ENCODE measurements around the gene FSD2. TPM values are rescaled to one million over a fixed set of nuclear protein-coding genes. Genes with fewer than 3 reads are reported as not detected.

FSD2 gene
- total RNA-seq, 1 experiment from 2014 or later = not detected

DNA sequence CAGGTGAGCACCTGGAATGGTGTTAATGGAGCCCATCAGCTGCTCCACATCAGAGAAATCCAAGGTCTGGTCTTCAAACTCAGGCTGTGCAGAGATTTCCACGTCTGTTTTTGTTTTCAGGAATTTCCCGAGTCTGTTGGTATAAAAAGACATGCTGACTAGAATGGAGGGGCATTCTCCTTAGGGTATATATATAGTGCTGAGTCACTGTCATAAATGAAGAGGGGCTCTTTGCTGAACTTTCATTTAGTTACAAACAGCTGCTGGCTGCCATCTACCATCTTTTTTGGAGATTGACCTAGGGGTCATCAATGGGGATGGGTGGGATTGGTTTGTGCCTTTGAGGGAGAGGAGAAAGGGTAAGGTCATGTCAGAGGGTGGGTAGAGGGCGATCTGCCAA lies 27.1 kb downstream of the FSD2 start:
- TF ChIP-seq, protein P1, sequence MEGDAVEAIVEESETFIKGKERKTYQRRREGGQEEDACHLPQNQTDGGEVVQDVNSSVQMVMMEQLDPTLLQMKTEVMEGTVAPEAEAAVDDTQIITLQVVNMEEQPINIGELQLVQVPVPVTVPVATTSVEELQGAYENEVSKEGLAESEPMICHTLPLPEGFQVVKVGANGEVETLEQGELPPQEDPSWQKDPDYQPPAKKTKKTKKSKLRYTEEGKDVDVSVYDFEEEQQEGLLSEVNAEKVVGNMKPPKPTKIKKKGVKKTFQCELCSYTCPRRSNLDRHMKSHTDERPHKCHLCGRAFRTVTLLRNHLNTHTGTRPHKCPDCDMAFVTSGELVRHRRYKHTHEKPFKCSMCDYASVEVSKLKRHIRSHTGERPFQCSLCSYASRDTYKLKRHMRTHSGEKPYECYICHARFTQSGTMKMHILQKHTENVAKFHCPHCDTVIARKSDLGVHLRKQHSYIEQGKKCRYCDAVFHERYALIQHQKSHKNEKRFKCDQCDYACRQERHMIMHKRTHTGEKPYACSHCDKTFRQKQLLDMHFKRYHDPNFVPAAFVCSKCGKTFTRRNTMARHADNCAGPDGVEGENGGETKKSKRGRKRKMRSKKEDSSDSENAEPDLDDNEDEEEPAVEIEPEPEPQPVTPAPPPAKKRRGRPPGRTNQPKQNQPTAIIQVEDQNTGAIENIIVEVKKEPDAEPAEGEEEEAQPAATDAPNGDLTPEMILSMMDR (conservative IDR thresholded peaks at IDR 0.05) = no peak
- Histone ChIP-seq H3K27ac (ENCODE audit: insufficient read length, low read depth, low read length) (no peak overlapping the region), H2AK5ac (ENCODE audit: insufficient read length, low read length) (no peak overlapping the region), H2BK12ac (ENCODE audit: insufficient read length, low read depth, low read length) (no peak overlapping the region), H4K8ac (replicated peaks; ENCODE audit: insufficient read length, low read depth, low read length) (no peak overlapping the region), H2AFZ (ENCODE audit: low read length) (no peak overlapping the region), H3K27me3 (ENCODE audit: insufficient read depth, low read length) (no peaks in the 10 kb centered on the region), H3K56ac (ENCODE audit: insufficient read length, low read depth, low read length) (no peak overlapping the region), H3K23me2 (ENCODE audit: insufficient read length, low read depth, low read length, poor library complexity, severe bottlenecking) (no peaks in the 10 kb centered on the region), H2BK20ac (ENCODE audit: low read depth, low read length, poor library complexity, severe bottlenecking) (no peak overlapping the region), H3T11ph (ENCODE audit: low read length) (no peak overlapping the region), H2BK120ac (ENCODE audit: low read depth, low read length, poor library complexity, severe bottlenecking) (no peak overlapping the region), H4K5ac (ENCODE audit: insufficient read length, low read depth, low read length) (no peak overlapping the region), H4K91ac (ENCODE audit: insufficient read length, low read depth, low read length) (no peak overlapping the region), H3K18ac (ENCODE audit: insufficient read length, low read depth, low read length) (no peak overlapping the region), H3K9ac (ENCODE audit: extremely low read depth, insufficient read length, low read length) (no peak overlapping the region), H3K9me3 (ENCODE audit: control insufficient read depth, low read depth, low read length) (no peaks in the 10 kb centered on the region), H3K14ac (ENCODE audit: insufficient read depth, low read length) (no peak overlapping the region), H3K4me1 (ENCODE audit: insufficient read depth, low read length) (no peaks in the 10 kb centered on the region), H4K20me1 (ENCODE audit: control insufficient read depth, insufficient read depth, insufficient read length) (no peaks in the 10 kb centered on the region), H3K79me2 (ENCODE audit: insufficient read depth, low read length) (no peaks in the 10 kb centered on the region), H3K4me2 (ENCODE audit: insufficient read depth, insufficient read length, low read length) (no peak overlapping the region), H2BK15ac (ENCODE audit: low read depth, low read length) (0 out of 2 replicates have a peak overlapping the region, but pooled peaks have one; percentile 68), H3K4ac (ENCODE audit: low read depth, low read length) (no peak overlapping the region), H2BK5ac (ENCODE audit: insufficient read length, low read length) (no peak overlapping the region), H3K23ac (ENCODE audit: insufficient read length, low read depth, low read length) (no peak overlapping the region), H3K79me1 (ENCODE audit: insufficient read depth, low read depth, low read length, poor library complexity, severe bottlenecking) (no peaks in the 10 kb centered on the region)
- Mint-ChIP-seq H3K27ac (no peak overlapping the region), H3K4me1 (no peaks in the 10 kb centered on the region), H3K9me3 (no peaks in the 10 kb centered on the region), H3K27me3 (ENCODE audit: low read depth) (no peaks in the 10 kb centered on the region; the same call in 1 of the 2 replicates), H3K36me3 (ENCODE audit: insufficient read depth in 1 of 3, low read depth in 3 of 3) (no peaks in the 10 kb centered on the region), H3K4me3 (no peak overlapping the region)
- WGBS (ENCODE audit: extremely low coverage, insufficient read length, low lambda C conversion rate) = no CpG with 5 or more reads among the region's 3 CpGs
- no peak for DNase-seq
